Measurements from ENCODE around the gene CTPS1. TPM values are rescaled to one million over a fixed set of nuclear protein-coding genes. Genes with fewer than 3 reads are reported as not detected.

Gene CTPS1
- total and polyA plus RNA-seq, 2 experiments from 2014 or later = 31.9 to 44.9 TPM

- H2AFZ ChIP-seq = no peak overlapping the region
- 85% methylated on average over 1 of the region's 1 CpG for WGBS (ENCODE audit: low lambda C conversion rate, missing lambda C conversion rate)
- H3K4me1 ChIP-seq (ENCODE audit: insufficient read depth) = no peaks in the 10 kb centered on the region
- H3K27ac ChIP-seq = no peak overlapping the region
- TF ChIP-seq CTCF (IDR thresholded peaks at IDR 0.05; ENCODE audit: poor library complexity) (no peak), EZH2phosphoT487 (IDR thresholded peaks at IDR 0.05; ENCODE audit: low read depth, severe bottlenecking, unreplicated experiment) (no peak), EZH2 (IDR thresholded peaks at IDR 0.05; ENCODE audit: borderline replicate concordance) (no peak)
- H3K79me2 ChIP-seq = no peaks in the 10 kb centered on the region
- H3K9me3 ChIP-seq (ENCODE audit: low read depth) = no peaks in the 10 kb centered on the region
- no peak overlapping the region for H3K4me2 ChIP-seq
- no peaks in the 10 kb centered on the region for H3K27me3 ChIP-seq
- no peak overlapping the region for H3K4me3 ChIP-seq
- no peak for DNase-seq (ENCODE audit: low spot score)
- H3K9me2 ChIP-seq (replicated peaks; ENCODE audit: insufficient read depth) = no peaks in the 10 kb centered on the region
- H4K20me1 ChIP-seq (ENCODE audit: insufficient read depth, poor library complexity, severe bottlenecking) = no peaks in the 10 kb centered on the region
- no peaks in the 10 kb centered on the region for H3K36me3 ChIP-seq (replicated peaks; ENCODE audit: insufficient read depth, low read depth)
Observed at GRCh38 chr1:41051022-41051421, 71.5 kb downstream of the CTPS1 start.

- Histone ChIP-seq H3K79me2 (no peaks in the 10 kb centered on the region), H4K20me1 (ENCODE audit: insufficient read depth, poor library complexity, severe bottlenecking) (no peaks in the 10 kb centered on the region), H3K36me3 (replicated peaks; ENCODE audit: insufficient read depth, low read depth) (no peaks in the 10 kb centered on the region), H2AFZ (no peak overlapping the region), H3K27ac (no peak overlapping the region), H3K27me3 (no peaks in the 10 kb centered on the region), H3K4me3 (no peak overlapping the region), H3K4me2 (no peak overlapping the region), H3K4me1 (ENCODE audit: insufficient read depth) (no peaks in the 10 kb centered on the region), H3K9me3 (ENCODE audit: low read depth) (no peaks in the 10 kb centered on the region), H3K9me2 (replicated peaks; ENCODE audit: insufficient read depth) (no peaks in the 10 kb centered on the region)
- 86% methylated on average over 2 of the region's 2 CpGs for WGBS (ENCODE audit: low lambda C conversion rate, missing lambda C conversion rate)
- TF ChIP-seq EZH2 (IDR thresholded peaks at IDR 0.05; ENCODE audit: borderline replicate concordance) (no peak), EZH2phosphoT487 (IDR thresholded peaks at IDR 0.05; ENCODE audit: low read depth, severe bottlenecking, unreplicated experiment) (no peak), CTCF (IDR thresholded peaks at IDR 0.05; ENCODE audit: poor library complexity) (no peak)
- no peak for DNase-seq (ENCODE audit: low spot score)
Observed at GRCh38 chr1:41053316-41053715, 73.8 kb downstream of the CTPS1 start.

GRCh38 chr1:41056907-41057306, 77.4 kb downstream of the CTPS1 start:
- 86% methylated on average over 5 of the region's 5 CpGs for WGBS (ENCODE audit: low lambda C conversion rate, missing lambda C conversion rate)
- no peak overlapping the region for H3K4me2 ChIP-seq
- no peak for TF ChIP-seq CTCF (IDR thresholded peaks at IDR 0.05; ENCODE audit: poor library complexity)
- no peak for TF ChIP-seq EZH2 (IDR thresholded peaks at IDR 0.05; ENCODE audit: borderline replicate concordance)
- no peak overlapping the region for H2AFZ ChIP-seq
- no peaks in the 10 kb centered on the region for H3K9me3 ChIP-seq (ENCODE audit: low read depth)
- H3K27me3 ChIP-seq = no peaks in the 10 kb centered on the region
- no peak for DNase-seq (ENCODE audit: low spot score)
- no peaks in the 10 kb centered on the region for H3K79me2 ChIP-seq
- no peaks in the 10 kb centered on the region for H3K9me2 ChIP-seq (replicated peaks; ENCODE audit: insufficient read depth)
- no peak overlapping the region for H3K27ac ChIP-seq
- no peaks in the 10 kb centered on the region for H3K4me1 ChIP-seq (ENCODE audit: insufficient read depth)
- no peaks in the 10 kb centered on the region for H4K20me1 ChIP-seq (ENCODE audit: insufficient read depth, poor library complexity, severe bottlenecking)
- no peaks in the 10 kb centered on the region for H3K36me3 ChIP-seq (replicated peaks; ENCODE audit: insufficient read depth, low read depth)
- H3K4me3 ChIP-seq = no peak overlapping the region

Small RNA genes within 50 kb of the gene (small RNA-seq; reads per million reads assigned to genes)
- gene UBE2V1P8 = not detected

Other genes starting within 250 kb of the CTPS1 start
- gene KCNQ4, start 195.9 kb upstream of the CTPS1 start, total RNA-seq = not detected in 2 replicates
- gene KCNQ4, start 195.9 kb upstream of the CTPS1 start, polyA plus RNA-seq = not detected in 2 replicates
- 3.9 and 6.8 TPM in 2 replicates for gene CITED4, start 117.3 kb upstream of the CTPS1 start, total RNA-seq
- 29.0 and 30.0 TPM in 2 replicates for gene CITED4, start 117.3 kb upstream of the CTPS1 start, polyA plus RNA-seq
- gene SLFNL1, start 42.0 kb downstream of the CTPS1 start, total RNA-seq = 0.27 and 0.52 TPM in 2 replicates
- gene SLFNL1, start 42.0 kb downstream of the CTPS1 start, polyA plus RNA-seq = 0.18 and 1.8 TPM in 2 replicates

Data from hepatocyte (in vitro differentiated cells).